K562 (cell line): Measurements from ENCODE around the gene VWA5B1. TPM values are rescaled to one million over a fixed set of nuclear protein-coding genes. Genes with fewer than 3 reads are reported as not detected.

ENCODE experiments used
- ATAC-seq: fragments of 200-7000 bp; cut with Tn5 transposase; 3 replicates; pipeline ENCODE4 v1.9.1; 2020; ENCODE audit warnings: moderate library complexity
- BruUV-seq: library from RNA; stranded (reverse); fragments of 400-500 nt; replicated peaks from 2 replicates; lab custom pipeline; 2021; lab: Mats Ljungman, UMichigan
- CTCF ChIA-PET: fragments of 300-600 bp; formaldehyde crosslinking; extraction: SDS; loops from one replicate; lab custom pipeline; 2021; ENCODE audit warnings: low intra/inter-chr PET ratio; lab: Yijun Ruan, JAX
- POLR2A ChIA-PET: fragments of 300-600, 350-650 bp; sonication (Branson Sonifier 250); formaldehyde crosslinking; extraction: SDS; loops from one replicate; lab custom pipeline; 2021; ENCODE audit warnings: antibody characterized with exemption, inconsistent platforms; lab: Yijun Ruan, JAX
- DNase-seq, 4 experiments: peaks; one replicate each; pipeline versions ENCODE4 v3.0.0 to v3.0.0-alpha.2; 2011 to 2018; ENCODE audit warnings: low spot score in 3 of 4, mixed read lengths in 3 of 4; ENCODE audit errors: extremely low read depth in 1 of 4
- FAIRE-seq: peaks from 2 replicates; lab custom pipeline; 2011; peaks lifted over from hg19 to GRCh38; lab: Jason Lieb, UNC
- H2AFZ ChIP-seq: 2 replicates; pipeline ENCODE4 v1.6.0; 2011; ENCODE audit warnings: low read depth, low read length, control low read depth, inconsistent platforms
- H3K27ac ChIP-seq: fragments of 200-600 bp; 3 replicates; pipeline ENCODE4 v1.8.0; 2011; ENCODE audit warnings: low read depth, mild to moderate bottlenecking, control low read depth, inconsistent platforms, low read length, moderate library complexity, mixed read lengths; ENCODE audit errors: extremely low read depth
- H3K27me3 ChIP-seq, 2 experiments: fragments of 300-600 bp in 1 of 2; 2 replicates in 1 of 2; 3 replicates in 1 of 2; pipeline versions ENCODE4 v1.6.0 to v1.8.0; 2011; ENCODE audit warnings: inconsistent platforms in 2 of 2, low read length in 2 of 2, mild to moderate bottlenecking in 1 of 2, mixed read lengths in 1 of 2, moderate library complexity in 1 of 2; ENCODE audit not compliant: control insufficient read depth in 2 of 2, insufficient read depth in 2 of 2
- H3K36me3 ChIP-seq: fragments of 300-600 bp; 3 replicates; pipeline ENCODE4 v1.8.0; 2011; ENCODE audit warnings: mild to moderate bottlenecking, low read length, inconsistent platforms; ENCODE audit not compliant: control insufficient read depth, insufficient read depth
- H3K4me1 ChIP-seq, 2 experiments: fragments of 200-600 bp in 1 of 2; replicated peaks in 1 of 2; 2 replicates in 1 of 2; 3 replicates in 1 of 2; pipeline versions ENCODE4 v1.5.1 to v1.8.0; 2011; ENCODE audit warnings: inconsistent platforms in 2 of 2, low read length in 2 of 2, mild to moderate bottlenecking in 1 of 2, mixed read lengths in 1 of 2, moderate library complexity in 1 of 2; ENCODE audit not compliant: control insufficient read depth in 2 of 2, insufficient read depth in 2 of 2
- H3K4me2 ChIP-seq: 2 replicates; pipeline ENCODE4 v1.6.1; 2011; ENCODE audit warnings: low read length, control low read depth, inconsistent platforms, mixed read lengths; ENCODE audit not compliant: insufficient read depth
- H3K4me3 ChIP-seq: fragments of 200-600 bp; sonication (generic), shearing (Covaris generic); 2 replicates; pipeline ENCODE4 v1.5.1; 2016; ENCODE audit warnings: control low read depth, inconsistent platforms
- H3K79me2 ChIP-seq: fragments of 200-600 bp; 3 replicates; pipeline ENCODE4 v1.8.0; 2011; ENCODE audit warnings: low read length, inconsistent platforms; ENCODE audit not compliant: control insufficient read depth, insufficient read depth
- H3K9ac ChIP-seq, 2 experiments: 2 replicates each; pipeline versions ENCODE4 v1.6.0 to v1.6.1; 2011; ENCODE audit warnings: low read depth in 2 of 2, low read length in 2 of 2, control low read depth in 1 of 2, inconsistent platforms in 1 of 2, mild to moderate bottlenecking in 1 of 2, mixed read lengths in 1 of 2; ENCODE audit not compliant: insufficient read depth in 1 of 2
- H3K9me1 ChIP-seq: one replicate; pipeline ENCODE4 v1.6.0; 2011; ENCODE audit warnings: inconsistent platforms, mild to moderate bottlenecking, low read length, moderate library complexity; ENCODE audit not compliant: control insufficient read depth, insufficient read depth
- H3K9me3 ChIP-seq: replicated peaks from 2 replicates; pipeline ENCODE4 v1.5.1; 2011; ENCODE audit warnings: low read depth, low read length, inconsistent platforms; ENCODE audit not compliant: control insufficient read depth, insufficient read depth
- H4K20me1 ChIP-seq: replicated peaks from 2 replicates; pipeline ENCODE4 v1.6.1; 2011; ENCODE audit warnings: low read length, inconsistent platforms, mixed read lengths; ENCODE audit not compliant: control insufficient read depth, insufficient read depth
- ARNT ChIP-seq, 2 experiments: fragments of 450-650 bp; IDR thresholded peaks; 2 replicates each; pipeline ENCODE4 v1.6.1; 2016; ENCODE audit warnings: mild to moderate bottlenecking in 1 of 2
- EWSR1 ChIP-seq: fragments of 450-650 bp; IDR thresholded peaks from 2 replicates; pipeline ENCODE4 v1.6.1; 2018; ENCODE audit warnings: borderline replicate concordance, mild to moderate bottlenecking, low read depth, moderate library complexity; ENCODE audit not compliant: partially characterized antibody
- MYC ChIP-seq, 2 experiments: fragments of 250-450 bp in 1 of 2; sonication (Bioruptor Pico) in 1 of 2; IDR thresholded peaks; 2 replicates each; pipeline versions ENCODE4 v1.5.1 to v1.6.1; 2012 to 2021; ENCODE audit warnings: low read depth in 2 of 2, borderline replicate concordance in 1 of 2, improper control_type of control experiment in 1 of 2, low read length in 1 of 2, mild to moderate bottlenecking in 1 of 2, moderate library complexity in 1 of 2
- ZFP36 ChIP-seq: fragments of 150-350 bp; IDR thresholded peaks from 2 replicates; pipeline ENCODE4 v1.6.1; 2018; ENCODE audit warnings: low read length, low read depth; ENCODE audit not compliant: partially characterized antibody
- WGBS: fragments of 100-300 bp; shearing (Covaris generic); methylation state at CpG from one replicate; pipeline ENCODE4 v1.1.6; 2016; ENCODE audit warnings: low coverage, mixed read lengths; ENCODE audit not compliant: insufficient coverage; ENCODE audit errors: missing lambda C conversion rate; 5-methylcytosine and 5-hydroxymethylcytosine counted together
- in situ Hi-C: fragments of 300-500 bp; cut with MboI; formaldehyde crosslinking; loops from 4 replicates; pipeline ENCODE4 v1.15.0; 2018; ENCODE audit warnings: inconsistent platforms, mixed read lengths
- intact Hi-C: fragments of 100-400 bp; cut with micrococcal nuclease; formaldehyde crosslinking; loops from 2 replicates; pipeline ENCODE4 v1.14.2; 2022
- polyA plus RNA-seq, 8 experiments: library from polyadenylated mRNA; depleted of rRNA in 4 of 8; stranded (reverse) in 5 of 8; unstranded in 3 of 8; fragments of >200 nt; fragmentation: Nextera tagmentation in 2 of 8; fragmentation: Illumina TruSeq in 1 of 8; extraction: Ambion mirVana in 2 of 8; extraction: Trizol in 1 of 8; gene quantifications; 2 replicates each; pipeline versions ENCODE4 v1.2.1 to v1.2.3, GENCODE V29; 2011 to 2014; ENCODE audit warnings: inconsistent platforms in 1 of 8, missing spikeins in 1 of 8
- total RNA-seq, 7 experiments: library from RNA; depleted of rRNA in 6 of 7; stranded (reverse); fragments of >200 nt in 6 of 7; fragmentation: Illumina TruSeq in 2 of 7; extraction: Trizol in 2 of 7; gene quantifications; 2 replicates each; pipeline versions ENCODE4 v1.2.1 to v1.2.3, GENCODE V29; 2011 to 2021; ENCODE audit warnings: low replicate concordance in 1 of 7
- TF ChIP-seq, protein P1 (sequence below): fragments of 450-650 bp; IDR thresholded peaks from 2 replicates; pipeline ENCODE4 v1.7.1; 2018; ENCODE audit warnings: mild to moderate bottlenecking, low read depth; ENCODE audit not compliant: partially characterized antibody

VWA5B1 gene
- total and polyA plus RNA-seq, 9 of the 15 experiments (the other 6 are each of a cell fraction or from before 2014, with no cell fraction given) = not detected

GRCh38 chr1:20376171-20376570, 85.5 kb downstream of the VWA5B1 start:
- BruUV-seq = no TSS peak
- in situ Hi-C loops (no loop called here), intact Hi-C loops (loop anchor here (2.0 to 5.0 kb wide), 2 partner anchors 56 to 119 kb away; no protein-coding TSS in a partner anchor)
- peaks cover 0 to 27% of the 10 kb centered on the region in 2 experiments; a peak in 2 of 5 replicates for H3K27me3 ChIP-seq
- no peaks in the 10 kb centered on the region for H3K36me3 ChIP-seq
- no peak overlapping the region for H2AFZ ChIP-seq
- FAIRE-seq = no peak
- no peak overlapping the region for H3K9ac ChIP-seq
- CTCF ChIA-PET = interaction anchor here (2.8 kb wide), 1 partner anchor 118 kb away, joined by 23 read pairs; no protein-coding TSS in a partner anchor
- no peaks in the 10 kb centered on the region for H3K79me2 ChIP-seq
- 5% methylated on average over 4 of the region's 4 CpGs for WGBS
- H3K4me1 ChIP-seq = no peaks in the 10 kb centered on the region
- POLR2A ChIA-PET = no interaction called here
- H3K4me2 ChIP-seq = no peak overlapping the region
- no peaks in the 10 kb centered on the region for H3K9me1 ChIP-seq
- DNase-seq = no peak
- H3K4me3 ChIP-seq = no peak overlapping the region
- H3K9me3 ChIP-seq = no peaks in the 10 kb centered on the region
- no peak for ATAC-seq
- H4K20me1 ChIP-seq = peaks cover 6% of the 10 kb centered on the region; the same call in 1 of the 2 replicates
- H3K27ac ChIP-seq = no peak overlapping the region
- TF ChIP-seq MYC (IDR thresholded peaks at IDR 0.05; ENCODE audit: low read depth, low read length) (no peak), MYC (CRISPR knock-in tag; IDR thresholded peaks at IDR 0.05; ENCODE audit: borderline replicate concordance, low read depth) (no peak), ZFP36 (peak; percentile 55), EWSR1 (no peak), ARNT (IDR thresholded peaks at IDR 0.05) (no peak)
- TF ChIP-seq, protein P1, sequence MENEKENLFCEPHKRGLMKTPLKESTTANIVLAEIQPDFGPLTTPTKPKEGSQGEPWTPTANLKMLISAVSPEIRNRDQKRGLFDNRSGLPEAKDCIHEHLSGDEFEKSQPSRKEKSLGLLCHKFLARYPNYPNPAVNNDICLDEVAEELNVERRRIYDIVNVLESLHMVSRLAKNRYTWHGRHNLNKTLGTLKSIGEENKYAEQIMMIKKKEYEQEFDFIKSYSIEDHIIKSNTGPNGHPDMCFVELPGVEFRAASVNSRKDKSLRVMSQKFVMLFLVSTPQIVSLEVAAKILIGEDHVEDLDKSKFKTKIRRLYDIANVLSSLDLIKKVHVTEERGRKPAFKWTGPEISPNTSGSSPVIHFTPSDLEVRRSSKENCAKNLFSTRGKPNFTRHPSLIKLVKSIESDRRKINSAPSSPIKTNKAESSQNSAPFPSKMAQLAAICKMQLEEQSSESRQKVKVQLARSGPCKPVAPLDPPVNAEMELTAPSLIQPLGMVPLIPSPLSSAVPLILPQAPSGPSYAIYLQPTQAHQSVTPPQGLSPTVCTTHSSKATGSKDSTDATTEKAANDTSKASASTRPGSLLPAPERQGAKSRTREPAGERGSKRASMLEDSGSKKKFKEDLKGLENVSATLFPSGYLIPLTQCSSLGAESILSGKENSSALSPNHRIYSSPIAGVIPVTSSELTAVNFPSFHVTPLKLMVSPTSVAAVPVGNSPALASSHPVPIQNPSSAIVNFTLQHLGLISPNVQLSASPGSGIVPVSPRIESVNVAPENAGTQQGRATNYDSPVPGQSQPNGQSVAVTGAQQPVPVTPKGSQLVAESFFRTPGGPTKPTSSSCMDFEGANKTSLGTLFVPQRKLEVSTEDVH = no peak
- TF ChIP-seq, all 486 proteins: peak for 1
